Measurements from ENCODE around the gene TAF3.

The TAF3 gene

GRCh38 chr10:7908541-7909210 lies 90.4 kb downstream of the TAF3 start:
- Histone ChIP-seq H3K4me1 (ENCODE audit: insufficient read depth, insufficient read length) (no peaks in the 10 kb centered on the region), H3K27me3 (ENCODE audit: insufficient read depth, insufficient read length) (no peaks in the 10 kb centered on the region), H3K4me3 (ENCODE audit: insufficient read length, low read depth) (no peak overlapping the region), H3K9me3 (ENCODE audit: insufficient read depth, low read length) (no peaks in the 10 kb centered on the region), H3K9ac (ENCODE audit: insufficient read length, low read depth) (no peak overlapping the region), H3K36me3 (ENCODE audit: insufficient read depth, insufficient read length, low read length) (no peaks in the 10 kb centered on the region)
- DNase-seq (ENCODE audit: low read depth, low spot score) = no peak
- no peak for TF ChIP-seq YY1 (IDR thresholded peaks at IDR 0.05; ENCODE audit: insufficient read depth, insufficient read length)

GRCh38 chr10:7913126-7913872 lies 95.0 kb downstream of the TAF3 start:
- no peak overlapping the region for H3K4me3 ChIP-seq (ENCODE audit: insufficient read length, low read depth)
- H3K4me1 ChIP-seq (ENCODE audit: insufficient read depth, insufficient read length) = no peaks in the 10 kb centered on the region
- DNase-seq (ENCODE audit: low read depth, low spot score) = no peak
- H3K36me3 ChIP-seq (ENCODE audit: insufficient read depth, insufficient read length, low read length) = no peaks in the 10 kb centered on the region
- H3K27me3 ChIP-seq (ENCODE audit: insufficient read depth, insufficient read length) = no peaks in the 10 kb centered on the region
- H3K9ac ChIP-seq (ENCODE audit: insufficient read length, low read depth) = no peak overlapping the region
- no peaks in the 10 kb centered on the region for H3K9me3 ChIP-seq (ENCODE audit: insufficient read depth, low read length)
- no peak for TF ChIP-seq YY1 (IDR thresholded peaks at IDR 0.05; ENCODE audit: insufficient read depth, insufficient read length)
- TF ChIP-seq ZNF274 (IDR thresholded peaks at IDR 0.05; ENCODE audit: low read depth, low read length) = no peak
- TF ChIP-seq SUZ12 (IDR thresholded peaks at IDR 0.05; ENCODE audit: extremely low read depth, insufficient read depth, insufficient read length) = no peak

DNA sequence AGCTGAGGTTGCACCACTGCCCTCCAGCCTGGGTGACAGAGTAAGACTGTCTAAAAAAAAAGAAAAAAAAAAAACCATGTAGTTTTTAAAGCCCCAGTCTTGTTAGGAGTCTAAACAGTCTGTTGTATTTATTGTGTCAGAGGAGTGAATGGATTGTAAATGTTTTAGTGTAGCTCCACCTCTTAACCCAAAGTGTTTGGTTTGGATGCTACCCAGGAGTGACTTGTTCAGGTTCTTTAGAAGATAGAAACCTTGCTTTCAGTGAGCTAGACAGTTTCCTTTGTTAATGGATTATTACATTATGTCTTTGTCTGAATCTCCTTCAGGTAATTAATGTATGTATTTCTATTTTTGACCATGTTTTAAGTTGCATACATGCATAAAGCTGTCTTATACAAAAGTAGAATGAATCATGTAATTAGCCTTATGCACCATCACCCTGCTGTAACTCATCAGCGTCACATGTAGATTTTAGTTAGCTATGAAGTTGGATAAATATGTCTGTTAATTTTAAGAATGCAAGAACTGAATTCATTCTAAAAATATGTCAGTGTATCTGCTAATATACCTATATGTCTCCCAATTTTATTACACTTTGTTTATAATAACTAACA lies 97.7 kb downstream of the TAF3 start:
- Histone ChIP-seq H3K36me3 (ENCODE audit: insufficient read depth, insufficient read length, low read length) (no peaks in the 10 kb centered on the region), H3K4me3 (ENCODE audit: insufficient read length, low read depth) (no peak overlapping the region), H3K9ac (ENCODE audit: insufficient read length, low read depth) (no peak overlapping the region), H3K4me1 (ENCODE audit: insufficient read depth, insufficient read length) (no peaks in the 10 kb centered on the region), H3K9me3 (ENCODE audit: insufficient read depth, low read length) (no peaks in the 10 kb centered on the region), H3K27me3 (ENCODE audit: insufficient read depth, insufficient read length) (no peaks in the 10 kb centered on the region)
- no peak for DNase-seq (ENCODE audit: low read depth, low spot score)
- no peak for TF ChIP-seq SUZ12 (IDR thresholded peaks at IDR 0.05; ENCODE audit: extremely low read depth, insufficient read depth, insufficient read length)

DNA sequence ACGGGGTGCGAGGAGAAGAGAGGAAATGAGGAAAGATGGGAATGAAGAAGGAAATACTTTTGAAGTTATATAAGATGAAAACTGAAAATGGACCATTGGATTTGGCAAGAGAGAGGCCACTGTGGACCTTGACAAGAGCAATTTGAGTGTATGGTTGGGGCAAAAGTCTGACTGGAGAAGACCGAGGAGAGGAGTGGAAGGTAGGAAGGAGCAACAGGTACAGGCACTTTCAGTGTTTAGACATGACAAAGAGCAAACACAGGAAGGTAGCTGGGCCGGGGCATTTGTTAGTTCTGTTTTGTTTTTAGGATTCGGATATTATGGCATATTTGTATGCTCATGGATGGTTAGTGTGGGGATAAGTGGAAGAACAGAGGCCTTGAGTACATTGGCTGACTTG lies 99.4 kb downstream of the TAF3 start:
- no peaks in the 10 kb centered on the region for H3K36me3 ChIP-seq (ENCODE audit: insufficient read depth, insufficient read length, low read length)

DNA sequence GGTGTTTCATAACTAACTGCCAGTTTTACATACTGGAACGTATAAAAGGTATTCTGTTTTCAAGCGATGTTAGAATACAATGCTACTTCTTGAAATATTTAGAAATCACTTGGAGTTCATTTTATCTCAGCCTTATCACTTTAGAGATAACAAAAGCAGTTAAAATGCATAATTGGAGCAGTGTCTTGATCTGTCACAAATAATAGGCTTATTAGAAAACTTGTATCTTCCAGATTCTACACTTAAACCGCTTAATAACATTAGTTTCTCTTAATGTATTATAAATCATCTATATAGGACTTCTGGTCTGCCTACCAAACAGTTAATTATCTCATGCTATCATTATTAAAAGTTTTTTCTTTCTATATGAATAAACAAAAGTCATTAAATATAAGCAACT lies 104.4 kb downstream of the TAF3 start:
- H3K9ac ChIP-seq (ENCODE audit: insufficient read length, low read depth) = no peak overlapping the region
- H3K9me3 ChIP-seq (ENCODE audit: insufficient read depth, low read length) = no peaks in the 10 kb centered on the region
- no peak overlapping the region for H3K4me3 ChIP-seq (ENCODE audit: insufficient read length, low read depth)
- H3K36me3 ChIP-seq (ENCODE audit: insufficient read depth, insufficient read length, low read length) = no peaks in the 10 kb centered on the region
- DNase-seq (ENCODE audit: low read depth, low spot score) = no peak
- no peaks in the 10 kb centered on the region for H3K4me1 ChIP-seq (ENCODE audit: insufficient read depth, insufficient read length)
- no peak for TF ChIP-seq ZNF274 (IDR thresholded peaks at IDR 0.05; ENCODE audit: low read depth, low read length)
- no peak for TF ChIP-seq YY1 (IDR thresholded peaks at IDR 0.05; ENCODE audit: insufficient read depth, insufficient read length)
- no peak for TF ChIP-seq SUZ12 (IDR thresholded peaks at IDR 0.05; ENCODE audit: extremely low read depth, insufficient read depth, insufficient read length)
- H3K27me3 ChIP-seq (ENCODE audit: insufficient read depth, insufficient read length) = no peaks in the 10 kb centered on the region

More for the DNA sequence above, 99.4 kb downstream of the TAF3 start:
- no peak overlapping the region for H3K4me3 ChIP-seq (ENCODE audit: insufficient read length, low read depth)
- no peaks in the 10 kb centered on the region for H3K27me3 ChIP-seq (ENCODE audit: insufficient read depth, insufficient read length)
- TF ChIP-seq YY1 (IDR thresholded peaks at IDR 0.05; ENCODE audit: insufficient read depth, insufficient read length) (no peak), ZNF274 (IDR thresholded peaks at IDR 0.05; ENCODE audit: low read depth, low read length) (no peak), SUZ12 (IDR thresholded peaks at IDR 0.05; ENCODE audit: extremely low read depth, insufficient read depth, insufficient read length) (no peak)
- no peak overlapping the region for H3K9ac ChIP-seq (ENCODE audit: insufficient read length, low read depth)
- no peaks in the 10 kb centered on the region for H3K9me3 ChIP-seq (ENCODE audit: insufficient read depth, low read length)
- no peak for DNase-seq (ENCODE audit: low read depth, low spot score)
- H3K4me1 ChIP-seq (ENCODE audit: insufficient read depth, insufficient read length) = no peaks in the 10 kb centered on the region

GRCh38 chr10:7928536-7928935 lies 110.2 kb downstream of the TAF3 start:
- Histone ChIP-seq H3K9ac (ENCODE audit: insufficient read length, low read depth) (no peak overlapping the region), H3K27me3 (ENCODE audit: insufficient read depth, insufficient read length) (no peaks in the 10 kb centered on the region), H3K4me3 (ENCODE audit: insufficient read length, low read depth) (no peak overlapping the region), H3K4me1 (ENCODE audit: insufficient read depth, insufficient read length) (no peaks in the 10 kb centered on the region), H3K36me3 (ENCODE audit: insufficient read depth, insufficient read length, low read length) (no peaks in the 10 kb centered on the region), H3K9me3 (ENCODE audit: insufficient read depth, low read length) (no peaks in the 10 kb centered on the region)
- DNase-seq (ENCODE audit: low read depth, low spot score) = no peak
- TF ChIP-seq SUZ12 (IDR thresholded peaks at IDR 0.05; ENCODE audit: extremely low read depth, insufficient read depth, insufficient read length) (no peak), ZNF274 (IDR thresholded peaks at IDR 0.05; ENCODE audit: low read depth, low read length) (no peak), YY1 (IDR thresholded peaks at IDR 0.05; ENCODE audit: insufficient read depth, insufficient read length) (no peak)

DNA sequence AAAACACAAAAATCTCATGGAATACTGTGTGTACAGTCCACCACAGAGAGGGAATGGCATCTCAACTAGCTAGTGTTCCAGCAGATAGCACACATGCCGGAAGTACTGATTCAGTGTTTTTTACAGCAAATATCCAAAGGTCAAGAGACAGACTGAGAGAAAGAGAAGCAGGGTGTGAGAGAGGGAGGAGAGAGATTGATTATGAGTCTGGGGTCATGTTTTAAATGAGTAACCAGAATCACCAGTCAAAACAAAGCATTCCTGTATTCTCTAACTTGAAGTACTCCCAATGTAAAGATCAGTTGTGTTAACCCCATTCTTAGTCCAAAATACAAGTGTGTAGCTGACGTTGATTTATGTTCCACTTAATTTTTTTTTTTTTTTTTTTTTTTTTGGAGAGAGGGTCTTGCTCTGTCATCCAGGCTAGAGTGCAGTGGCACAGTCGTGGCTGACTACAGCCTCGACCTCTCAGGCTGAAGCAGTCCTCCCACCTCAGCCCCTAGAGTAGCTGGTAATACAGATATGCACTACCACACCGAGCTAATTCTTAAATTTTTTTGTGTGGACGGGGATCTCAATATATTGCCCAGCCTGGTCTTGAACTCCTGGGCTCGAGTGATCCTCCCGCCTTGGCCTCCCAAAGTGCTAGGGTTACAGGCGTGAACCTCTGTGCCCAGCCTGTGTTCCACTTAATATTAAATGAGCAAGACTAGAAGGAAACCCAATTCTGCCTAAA lies 114.2 kb downstream of the TAF3 start:
- Histone ChIP-seq H3K4me3 (ENCODE audit: insufficient read length, low read depth) (no peak overlapping the region), H3K4me1 (ENCODE audit: insufficient read depth, insufficient read length) (no peaks in the 10 kb centered on the region), H3K27me3 (ENCODE audit: insufficient read depth, insufficient read length) (no peaks in the 10 kb centered on the region), H3K9me3 (ENCODE audit: insufficient read depth, low read length) (no peaks in the 10 kb centered on the region), H3K9ac (ENCODE audit: insufficient read length, low read depth) (no peak overlapping the region), H3K36me3 (ENCODE audit: insufficient read depth, insufficient read length, low read length) (no peaks in the 10 kb centered on the region)
- DNase-seq (ENCODE audit: low read depth, low spot score) = no peak
- TF ChIP-seq YY1 (IDR thresholded peaks at IDR 0.05; ENCODE audit: insufficient read depth, insufficient read length) (no peak), SUZ12 (IDR thresholded peaks at IDR 0.05; ENCODE audit: extremely low read depth, insufficient read depth, insufficient read length) (no peak), ZNF274 (IDR thresholded peaks at IDR 0.05; ENCODE audit: low read depth, low read length) (no peak)

Data from NT2/D1 (cell line).